ENCODE data around the gene KCNQ2.

- TF ChIP-seq POLR2AphosphoS5 (IDR thresholded peaks at IDR 0.05; ENCODE audit: low read depth, low read length) (no peak), POLR2A (IDR thresholded peaks at IDR 0.05; ENCODE audit: low read depth, low read length) (no peak)
Observed at GRCh38 chr20:63425846-63426485, 46.5 kb downstream of the KCNQ2 start.
